HCT116 (cell line): ENCODE measurements around the gene SNAP91. TPM values are rescaled to one million over a fixed set of nuclear protein-coding genes. Genes with fewer than 3 reads are reported as not detected.

Experiments
- ATAC-seq: fragments of 200-7000 bp; cut with Tn5 transposase; 2 replicates; pipeline ENCODE4 v1.9.1; 2020; ENCODE audit warnings: mild to moderate bottlenecking, moderate library complexity
- BruUV-seq: library from RNA; stranded (reverse); fragments of 400-500 nt; replicated peaks from 2 replicates; lab custom pipeline; 2021; lab: Mats Ljungman, UMichigan
- CTCF ChIA-PET: fragments of 300-600 bp; sonication (Branson Sonifier 250); formaldehyde crosslinking; loops from one replicate; lab custom pipeline; 2021; ENCODE audit warnings: antibody characterized with exemption; lab: Charles Lee
- POLR2A ChIA-PET: fragments of 300-600, 350-600 bp; sonication (Branson Sonifier 250); formaldehyde crosslinking; loops from one replicate; lab custom pipeline; 2021; ENCODE audit warnings: antibody characterized with exemption; lab: Charles Lee
- RAD21 ChIA-PET, 2 experiments: fragments of 300-600 bp; sonication (Branson Sonifier 250); formaldehyde crosslinking; loops; one replicate each; lab custom pipeline; 2023; ENCODE audit warnings: low total read pairs in 2 of 2; ENCODE audit not compliant: uncharacterized antibody in 2 of 2, unreplicated experiment in 2 of 2, low non-redundant PET in 1 of 2; lab: Charles Lee
- DNase-seq: peaks from one replicate; pipeline ENCODE4 v3.0.0-alpha.2; 2010; ENCODE audit warnings: low read depth, low spot score
- H2AFZ ChIP-seq: fragments of 200-600 bp; shearing (Covaris generic), sonication (generic); 2 replicates; pipeline ENCODE4 v1.6.1; 2017; ENCODE audit warnings: low read depth, mixed run types, mixed read lengths, antibody characterized with exemption, low read length; ENCODE audit not compliant: poor library complexity, severe bottlenecking
- H3K27ac ChIP-seq: 2 replicates; pipeline ENCODE4 v1.5.1; 2012; ENCODE audit warnings: low read depth, low read length
- H3K27me3 ChIP-seq: fragments of 200-600 bp; sonication (generic); 2 replicates; pipeline ENCODE4 v1.6.1; 2016; ENCODE audit warnings: mixed run types, low read length, mixed read lengths; ENCODE audit not compliant: insufficient read depth
- H3K36me3 ChIP-seq, 2 experiments: fragments of 200-500 bp in 1 of 2; fragments of 200-600 bp in 1 of 2; sonication (Bioruptor generic) in 1 of 2; sonication (generic) in 1 of 2; 2 replicates each; pipeline versions ENCODE4 v1.5.1 to v1.6.1; 2014 to 2016; ENCODE audit warnings: low read length in 2 of 2, inconsistent platforms in 1 of 2, mixed read lengths in 1 of 2, mixed run types in 1 of 2; ENCODE audit not compliant: insufficient read depth in 2 of 2, control insufficient read depth in 1 of 2
- H3K4me1 ChIP-seq, 2 experiments: fragments of 200-600 bp in 1 of 2; sonication (generic) in 1 of 2; 2 replicates each; pipeline versions ENCODE4 v1.5.1 to v1.6.1; 2012 to 2017; ENCODE audit warnings: low read length in 2 of 2, inconsistent platforms in 1 of 2, mild to moderate bottlenecking in 1 of 2, mixed read lengths in 1 of 2, mixed run types in 1 of 2, moderate library complexity in 1 of 2; ENCODE audit not compliant: insufficient read depth in 2 of 2, control insufficient read depth in 1 of 2
- H3K4me2 ChIP-seq: fragments of 200-600 bp; sonication (generic); 2 replicates; pipeline ENCODE4 v1.6.1; 2017; ENCODE audit warnings: mixed run types, low read length, mixed read lengths
- H3K4me3 ChIP-seq, 2 experiments: fragments of 200-600 bp in 1 of 2; sonication (generic) in 1 of 2; replicated peaks in 1 of 2; 2 replicates each; pipeline ENCODE4 v1.5.1; 2011 to 2016; ENCODE audit warnings: low read length in 2 of 2, control low read depth in 1 of 2, low read depth in 1 of 2, mild to moderate bottlenecking in 1 of 2, mixed read lengths in 1 of 2, mixed run types in 1 of 2
- H3K79me2 ChIP-seq: fragments of 200-600 bp; sonication (generic); 2 replicates; pipeline ENCODE4 v1.6.1; 2017; ENCODE audit warnings: mild to moderate bottlenecking, mixed run types, low read length, moderate library complexity, mixed read lengths; ENCODE audit not compliant: insufficient read depth
- H3K9ac ChIP-seq: fragments of 200-600 bp; sonication (generic); 2 replicates; pipeline ENCODE4 v1.6.1; 2016; ENCODE audit warnings: low read length, mixed read lengths
- H3K9me2 ChIP-seq: fragments of 200-600 bp; sonication (generic), shearing (Covaris generic); 2 replicates; pipeline ENCODE4 v1.6.1; 2017; ENCODE audit warnings: mixed run types, mild to moderate bottlenecking, moderate library complexity; ENCODE audit not compliant: insufficient read depth
- H3K9me3 ChIP-seq, 2 experiments: fragments of 200-500 bp in 1 of 2; fragments of 200-600 bp in 1 of 2; sonication (Bioruptor generic) in 1 of 2; sonication (generic) in 1 of 2; 2 replicates each; pipeline ENCODE4 v1.6.1; 2014 to 2017; ENCODE audit warnings: low read length in 2 of 2, mixed read lengths in 2 of 2, inconsistent platforms in 1 of 2, low read depth in 1 of 2, mild to moderate bottlenecking in 1 of 2, mixed run types in 1 of 2, moderate library complexity in 1 of 2; ENCODE audit not compliant: control insufficient read depth in 1 of 2, insufficient read depth in 1 of 2
- H4K20me1 ChIP-seq: fragments of 200-600 bp; sonication (generic), shearing (Covaris generic); 2 replicates; pipeline ENCODE4 v1.6.1; 2017; ENCODE audit warnings: mixed run types, mild to moderate bottlenecking, moderate library complexity; ENCODE audit not compliant: insufficient read depth
- CTCF ChIP-seq, 3 experiments: fragments of 200-600 bp in 1 of 3; sonication (generic) in 1 of 3; IDR thresholded peaks in 2 of 3; conservative IDR thresholded peaks in 1 of 3; 2 replicates each; pipeline ENCODE4 v1.5.1; 2012 to 2017; ENCODE audit warnings: low read depth in 2 of 3, low read length in 2 of 3, antibody characterized with exemption in 1 of 3, borderline replicate concordance in 1 of 3, control low read depth in 1 of 3, mild to moderate bottlenecking in 1 of 3, mixed read lengths in 1 of 3, mixed run types in 1 of 3, moderate library complexity in 1 of 3; ENCODE audit not compliant: insufficient read depth in 1 of 3
- EZH2phosphoT487 ChIP-seq: fragments of 200-600 bp; IDR thresholded peaks from 2 replicates; pipeline ENCODE4 v1.6.1; 2018; ENCODE audit warnings: antibody characterized with exemption, borderline replicate concordance
- intact Hi-C: fragments of 100-400 bp; cut with micrococcal nuclease; formaldehyde crosslinking; loops from 2 replicates; pipeline ENCODE4 v1.10.0; 2022
- total RNA-seq: library from RNA; stranded (reverse); gene quantifications from one replicate; pipeline ENCODE4 v1.2.1, GENCODE V29; 2021; ENCODE audit not compliant: unreplicated experiment
- TF ChIP-seq, protein P1 (sequence below): IDR thresholded peaks from 2 replicates; pipeline ENCODE4 v1.6.1; 2012

SNAP91 gene
- total RNA-seq, 1 experiment from 2014 or later: not detected

GRCh38 chr6:83613378-83613777, 95.5 kb downstream of the SNAP91 start:
- BruUV-seq: no TSS peak
- ChIA-PET POLR2A (no interaction called here), CTCF (interaction anchor here (0.6 to 1.5 kb wide), 4 partner anchors 10 to 833 kb away, joined by 3 read pairs; no protein-coding TSS in a partner anchor), RAD21 (no interaction called here)
- H3K4me3 ChIP-seq: no peak overlapping the region
- no peak overlapping the region for H2AFZ ChIP-seq
- no peaks in the 10 kb centered on the region for H3K27me3 ChIP-seq
- TF ChIP-seq EZH2phosphoT487: no peak
- no peaks in the 10 kb centered on the region for H3K9me3 ChIP-seq
- H3K4me1 ChIP-seq: no peaks in the 10 kb centered on the region
- no peak overlapping the region for H3K4me2 ChIP-seq
- no peak overlapping the region for H3K9ac ChIP-seq
- H4K20me1 ChIP-seq: no peaks in the 10 kb centered on the region
- no peaks in the 10 kb centered on the region for H3K9me2 ChIP-seq
- intact Hi-C loops: no loop called here
- ATAC-seq: no peak
- no peaks in the 10 kb centered on the region for H3K36me3 ChIP-seq
- DNase-seq: no peak
- no peaks in the 10 kb centered on the region for H3K79me2 ChIP-seq
- H3K27ac ChIP-seq: no peak overlapping the region

GRCh38 chr6:83609248-83609647, 99.7 kb downstream of the SNAP91 start:
- POLR2A ChIA-PET: no interaction called here
- H2AFZ ChIP-seq: no peak overlapping the region
- no peaks in the 10 kb centered on the region for H3K79me2 ChIP-seq
- RAD21 ChIA-PET: no interaction called here
- TF ChIP-seq, protein P1, sequence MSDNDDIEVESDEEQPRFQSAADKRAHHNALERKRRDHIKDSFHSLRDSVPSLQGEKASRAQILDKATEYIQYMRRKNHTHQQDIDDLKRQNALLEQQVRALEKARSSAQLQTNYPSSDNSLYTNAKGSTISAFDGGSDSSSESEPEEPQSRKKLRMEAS: no peak
- no peak for TF ChIP-seq CTCF (IDR thresholded peaks at IDR 0.05 in 2 of 3, conservative IDR thresholded peaks at IDR 0.05 in 1 of 3; ENCODE audit: borderline replicate concordance in 1 of 3, insufficient read depth in 1 of 3, low read depth in 2 of 3, low read length in 2 of 3)
- TF ChIP-seq, all 23 proteins: peak for 0
- Histone ChIP-seq H3K4me3 (no peak overlapping the region), H3K27ac (no peak overlapping the region), H3K9me3 (no peaks in the 10 kb centered on the region), H4K20me1 (no peaks in the 10 kb centered on the region), H3K9ac (no peak overlapping the region), H3K4me2 (no peak overlapping the region), H3K27me3 (no peaks in the 10 kb centered on the region), H3K9me2 (no peaks in the 10 kb centered on the region), H3K4me1 (no peaks in the 10 kb centered on the region), H3K36me3 (no peaks in the 10 kb centered on the region)
- DNase-seq: no peak
- BruUV-seq: no TSS peak
- intact Hi-C loops: no loop called here
- CTCF ChIA-PET: no interaction called here
- ATAC-seq: no peak
